Uterus (tissue), 2 donors: ENCODE measurements around the gene ACSS2.

ENCODE experiments used
- CTCF ChIP-seq, 4 experiments: fragments of 200-600 bp in 2 of 4; fragments of 450-650 bp in 2 of 4; sonication (generic) in 2 of 4; IDR thresholded peaks; one replicate each; pipeline ENCODE4 v1.5.1; 2016 to 2019; ENCODE audit warnings: antibody characterized with exemption in 4 of 4, mild to moderate bottlenecking in 2 of 4, moderate library complexity in 1 of 4
- POLR2A ChIP-seq, 2 donors: fragments of 450-650 bp; IDR thresholded peaks; one replicate each; pipeline ENCODE4 v1.6.1; 2016; ENCODE audit warnings: antibody characterized with exemption in 2 of 2, mild to moderate bottlenecking in 1 of 2, moderate library complexity in 1 of 2

- TF ChIP-seq POLR2A (IDR thresholded peaks at IDR 0.05) (no peak), CTCF (IDR thresholded peaks at IDR 0.05) (no peak)
These were observed 7.4 kb downstream of the ACSS2 start for GRCh38 chr20:34883809-34884208.
